HuH-7.5 (cell line): ENCODE results near the gene ARHGAP35.
"Not testable (repeated sequence)": the region's sequence is repeated elsewhere in the genome, so short reads cannot be mapped to it uniquely, and the experiment has no call there.

Experiments
- DNase-seq: peaks from one replicate; pipeline ENCODE4 v3.0.0; 2011; ENCODE audit warnings: low spot score

Gene ARHGAP35

DNA sequence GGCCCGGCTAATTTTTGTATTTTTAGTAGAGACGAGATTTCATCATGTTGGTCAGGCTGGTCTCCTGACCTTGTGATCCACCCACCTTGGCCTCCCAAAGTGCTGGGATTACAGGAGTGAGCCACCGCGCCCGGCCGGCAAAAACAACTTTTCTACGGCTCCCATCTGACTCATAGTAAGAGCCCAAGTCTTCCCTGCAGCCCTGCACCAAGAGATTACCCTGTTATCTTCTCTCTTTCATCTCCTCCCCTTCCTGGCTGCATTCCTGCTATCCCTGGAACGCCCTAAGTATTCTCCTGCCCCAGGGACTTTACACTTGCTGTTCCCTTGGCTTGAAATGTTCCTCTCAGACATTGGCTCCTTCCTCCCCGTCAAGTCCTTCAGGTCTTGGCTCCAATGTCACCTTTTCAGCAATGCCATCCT lies 16.7 kb upstream of the ARHGAP35 start:
- no peak for DNase-seq

- no peak for DNase-seq
Observed at GRCh38 chr19:46845959-46846459, 14.8 kb upstream of the ARHGAP35 start.

- no peak for DNase-seq
Observed at GRCh38 chr19:46847528-46847927, 13.3 kb upstream of the ARHGAP35 start.

- DNase-seq: no peak
Observed at GRCh38 chr19:46848389-46848788, 12.4 kb upstream of the ARHGAP35 start.

GRCh38 chr19:46849610-46850009 lies 11.2 kb upstream of the ARHGAP35 start:
- DNase-seq: no peak

GRCh38 chr19:46850228-46851203 lies 10.3 kb upstream of the ARHGAP35 start, which contains the start of gene AP2S1:
TSS of gene AP2S1 (minus strand) at chr19:46850846. CDS start at chr19:46850766, 80 bp downstream.
- peak; percentile 93 for DNase-seq

GRCh38 chr19:46852830-46853229 lies 8.0 kb upstream of the ARHGAP35 start:
- no peak for DNase-seq

DNA sequence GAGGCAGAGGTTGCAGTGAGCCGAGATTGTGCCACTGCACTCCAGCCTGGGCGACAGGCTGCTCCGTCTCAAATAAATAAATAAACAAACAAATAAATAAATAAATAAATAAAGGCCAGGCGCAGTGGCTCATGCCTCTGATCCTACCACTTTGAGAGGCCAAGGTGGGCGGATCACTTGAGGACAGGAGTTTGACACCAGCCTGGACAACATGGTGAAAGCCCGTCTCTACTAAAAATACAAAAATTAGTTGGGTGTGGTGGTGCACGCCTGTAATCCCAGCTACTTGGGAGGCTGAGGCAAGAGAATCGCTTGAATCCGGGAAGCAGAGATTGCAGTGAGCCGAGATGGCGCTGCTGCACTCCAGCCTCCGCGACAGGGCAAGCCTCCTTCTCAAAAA lies 6.1 kb upstream of the ARHGAP35 start:
- DNase-seq: not testable (repeated sequence)

DNA sequence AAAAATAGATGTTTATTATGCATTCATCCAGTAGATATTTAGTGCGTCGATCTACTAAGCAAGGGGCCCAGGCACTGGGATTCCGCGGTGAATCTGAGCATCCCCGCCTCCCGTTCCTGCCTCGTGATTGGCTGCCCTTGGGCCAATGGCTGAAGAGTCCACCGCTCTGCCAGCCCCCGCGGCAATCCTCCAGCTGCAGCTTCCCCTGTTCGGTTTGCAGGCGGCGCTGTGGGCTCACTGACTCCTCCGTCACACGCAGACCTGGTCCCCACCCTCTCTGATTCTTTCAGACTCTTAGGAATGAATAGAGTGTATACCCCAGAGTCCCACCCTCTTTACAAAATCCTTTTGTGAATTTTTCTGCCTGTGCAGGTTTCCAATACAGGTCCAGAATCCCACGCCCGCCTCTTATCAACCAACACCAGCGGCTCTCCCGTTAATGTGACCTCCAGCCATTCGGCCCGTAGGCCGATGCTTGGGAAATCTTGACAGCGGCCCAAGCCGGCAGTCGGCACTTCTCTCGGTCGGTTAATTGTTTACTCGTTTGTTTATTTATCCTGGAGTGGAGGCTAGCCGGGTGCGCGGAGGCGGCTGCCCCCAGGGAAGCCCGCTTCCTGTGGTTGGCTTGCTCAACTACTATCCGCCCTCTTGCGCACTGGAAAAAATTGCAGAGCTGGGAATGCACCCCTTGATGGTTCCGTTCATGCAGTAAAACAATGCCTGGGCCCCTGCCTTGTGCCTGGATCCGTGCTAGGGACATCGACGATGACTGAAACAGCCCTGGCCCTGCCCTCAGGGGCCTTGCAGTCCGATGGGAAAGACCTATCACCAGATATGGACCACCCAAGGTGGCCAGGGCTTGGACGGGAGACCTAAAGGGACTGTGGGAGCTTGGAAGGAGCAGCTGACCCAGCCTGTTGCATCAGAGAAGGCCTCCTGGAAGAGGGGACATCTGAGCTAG lies 4.5 kb upstream of the ARHGAP35 start:
- DNase-seq: peak; percentile 95

DNA sequence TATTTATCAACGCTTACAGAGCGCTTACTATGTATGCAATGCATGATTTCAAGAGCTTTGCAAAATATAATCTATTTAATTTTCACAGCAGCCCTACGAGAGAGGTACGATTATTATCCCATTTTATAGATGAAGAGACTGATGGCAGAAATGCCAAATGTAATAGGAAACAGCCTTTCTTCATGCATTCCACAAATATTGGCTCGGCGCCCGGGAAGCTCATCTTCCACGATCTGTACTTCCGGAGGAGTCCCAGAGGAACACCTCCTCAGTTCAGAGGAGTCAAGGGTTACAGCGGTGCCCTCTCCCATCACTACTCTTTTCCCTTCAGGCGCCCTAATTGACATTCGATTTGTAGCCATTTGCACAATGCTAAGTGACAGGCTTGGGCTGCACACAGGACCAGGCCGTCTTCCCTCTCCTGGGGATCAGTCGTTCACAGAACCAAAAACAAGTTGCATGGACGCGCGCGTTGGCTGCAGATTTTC lies 1.1 kb upstream of the ARHGAP35 start:
- DNase-seq: peak; percentile 67

DNA sequence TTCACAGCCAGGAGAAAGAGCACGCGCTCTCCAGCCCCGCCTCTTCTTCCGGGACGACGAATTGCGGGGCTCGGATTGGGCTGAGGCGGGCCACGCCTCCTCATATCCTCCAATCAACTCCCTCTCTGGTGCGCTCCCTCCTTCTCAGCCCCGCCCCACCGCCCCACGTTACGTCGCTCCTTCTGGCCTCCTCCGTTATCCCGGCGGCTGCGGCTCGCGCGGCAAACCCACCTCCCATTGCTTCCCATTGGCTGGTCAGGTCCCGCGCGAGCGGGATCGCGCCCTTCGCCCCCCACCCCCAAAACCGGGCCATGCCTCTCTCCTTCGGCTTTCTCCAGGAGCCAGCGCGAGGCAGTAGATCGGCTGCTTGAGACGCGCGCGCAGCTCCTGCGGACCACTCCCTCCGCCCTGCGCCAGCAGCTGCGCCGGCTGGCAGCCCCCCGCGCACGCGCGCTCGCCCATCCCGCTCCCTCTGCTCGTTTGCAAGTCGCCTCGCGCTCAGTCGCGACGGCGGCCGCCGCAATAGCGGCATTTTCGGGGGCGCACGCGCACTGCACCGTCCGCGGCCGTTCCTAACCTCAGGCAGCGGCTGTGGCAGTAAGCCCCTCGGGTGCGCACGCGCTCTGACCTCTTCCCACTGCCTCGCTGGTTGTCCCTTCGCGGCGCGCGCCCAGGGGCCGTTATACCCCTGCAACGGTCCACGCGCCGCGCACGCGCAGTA lies 512 bp upstream of the ARHGAP35 start:
- peak; percentile 91 for DNase-seq

DNA sequence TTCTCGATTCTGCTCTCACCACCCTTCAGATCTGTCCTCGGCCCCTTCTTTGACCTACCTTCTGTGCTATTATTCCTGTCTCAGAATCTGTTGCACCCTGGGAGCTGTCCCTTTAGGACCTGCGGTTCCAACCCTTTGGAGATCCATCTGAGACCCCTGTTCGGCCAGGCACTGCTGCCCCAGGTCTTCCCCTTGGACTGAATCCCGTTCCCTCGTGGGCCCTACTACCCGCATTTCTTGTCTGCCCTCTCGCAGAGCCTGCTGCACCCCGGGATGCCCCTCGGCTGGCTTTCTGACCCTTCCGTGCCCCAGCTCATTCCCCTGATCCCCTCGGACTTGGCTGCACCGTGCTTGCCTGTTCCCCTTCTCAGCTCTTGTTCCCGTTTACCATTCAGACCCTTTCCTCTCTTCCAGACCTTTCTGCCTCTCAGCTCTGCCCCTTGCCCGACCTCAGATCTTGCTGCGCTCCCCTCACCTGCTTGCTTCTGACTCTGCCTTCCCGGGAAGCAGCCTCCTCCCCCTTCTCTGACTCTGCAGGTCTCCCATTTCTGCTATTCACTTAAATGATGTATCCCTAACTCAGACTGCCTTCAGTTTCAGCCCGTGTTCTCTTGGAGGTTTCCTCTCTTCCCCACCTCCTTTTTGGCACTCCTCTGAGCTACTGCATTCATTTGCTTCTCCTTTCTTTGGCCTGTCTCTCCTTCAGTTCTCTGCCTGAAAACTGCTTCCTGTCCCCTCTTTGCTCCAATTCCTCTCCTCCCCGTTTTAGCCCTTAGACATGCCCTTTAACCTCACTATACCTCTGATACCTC lies 1.1 kb downstream of the ARHGAP35 start:
- DNase-seq: no peak

DNA sequence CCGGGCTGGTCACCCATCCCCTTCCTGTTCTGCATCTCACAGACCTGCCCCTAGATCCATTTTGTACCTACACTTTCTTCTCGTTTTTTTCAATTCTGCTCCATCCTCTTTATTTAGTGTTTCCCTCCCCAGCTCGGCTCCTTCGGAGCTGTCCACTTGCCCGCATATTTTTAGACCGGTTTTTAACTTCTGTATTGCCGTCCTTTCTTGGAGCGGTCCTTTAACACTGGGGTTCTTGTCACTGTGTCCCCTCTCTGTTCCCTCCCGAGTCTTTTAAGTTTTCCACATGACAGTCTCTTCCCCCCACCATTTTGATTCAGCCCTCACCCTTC lies 1.7 kb downstream of the ARHGAP35 start:
- no peak for DNase-seq

GRCh38 chr19:46862974-46863632 lies 2.3 kb downstream of the ARHGAP35 start:
- no peak for DNase-seq

DNA sequence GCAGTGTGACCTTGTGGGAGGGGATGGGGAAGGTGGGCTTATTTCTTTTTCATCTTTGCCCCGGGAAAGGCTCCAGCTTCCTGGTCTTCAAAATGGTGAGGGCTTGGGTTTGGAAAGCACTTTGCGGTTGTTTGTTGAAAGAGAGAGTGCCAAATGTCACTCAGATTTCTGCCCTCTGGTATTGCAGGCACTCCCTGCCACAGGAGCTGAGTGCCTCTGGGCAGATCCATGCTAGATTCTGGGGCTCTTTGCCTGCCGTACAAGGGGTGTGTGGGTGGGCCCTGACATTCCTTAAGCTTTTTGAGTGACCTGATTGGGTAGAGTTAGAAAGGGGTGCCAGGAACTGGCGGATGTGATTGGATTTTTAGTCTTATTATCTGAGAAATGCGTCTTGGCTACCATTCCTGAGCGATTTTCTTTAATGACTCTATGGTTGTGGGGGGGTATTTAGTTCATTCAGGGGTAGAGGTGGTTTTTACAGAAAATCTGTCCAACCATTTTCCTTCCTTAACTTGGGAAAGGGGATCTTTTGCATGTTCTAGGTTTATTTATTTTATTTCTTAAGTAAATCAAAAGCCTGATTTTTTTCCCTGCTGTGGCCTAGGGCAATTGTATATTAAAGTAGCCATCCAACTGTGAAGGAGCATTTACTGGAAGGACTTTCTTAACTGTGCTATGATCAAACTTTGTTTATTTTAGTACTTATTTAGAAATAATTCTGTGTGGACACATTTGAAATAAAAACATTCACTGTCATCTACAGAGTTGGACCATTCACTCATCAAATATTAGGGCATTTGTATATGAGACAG lies 3.2 kb downstream of the ARHGAP35 start:
- DNase-seq: peak; percentile 51

DNA sequence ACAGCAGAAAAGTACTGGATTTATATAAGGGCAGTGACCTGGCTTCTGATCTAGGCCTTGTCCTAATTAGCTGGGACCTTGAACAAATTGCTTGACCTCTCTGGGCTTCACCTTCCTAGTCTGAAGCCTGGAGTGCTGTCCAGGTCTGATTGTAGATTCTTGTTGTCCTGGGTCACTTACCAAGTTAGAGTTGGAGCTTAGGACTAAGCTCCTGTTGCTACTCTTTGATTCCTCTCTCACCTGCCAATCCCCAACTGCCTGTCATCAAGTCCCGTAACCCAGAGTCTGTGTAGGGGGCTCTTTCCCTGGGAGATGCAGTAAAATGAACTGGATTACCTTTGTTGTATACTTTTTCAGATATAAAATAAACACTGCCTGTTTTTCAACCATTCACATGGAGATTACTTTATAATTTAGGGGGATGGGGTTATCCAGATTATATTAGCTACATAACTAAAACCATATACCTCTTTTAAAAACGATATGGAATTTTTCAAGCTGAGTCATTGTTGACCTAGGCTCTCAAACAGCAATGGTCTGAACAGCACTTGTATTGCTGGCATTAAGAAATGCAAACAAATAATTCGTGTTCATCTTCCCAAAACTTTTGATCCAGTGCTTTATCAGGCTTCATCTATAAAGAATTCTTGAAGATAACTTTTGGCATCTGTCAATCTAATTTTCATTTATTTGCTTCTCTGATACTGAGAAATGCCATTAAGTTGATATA lies 5.8 kb downstream of the ARHGAP35 start:
- DNase-seq: no peak

- DNase-seq: no peak
Observed at GRCh38 chr19:46867170-46867569, 6.4 kb downstream of the ARHGAP35 start.

DNA sequence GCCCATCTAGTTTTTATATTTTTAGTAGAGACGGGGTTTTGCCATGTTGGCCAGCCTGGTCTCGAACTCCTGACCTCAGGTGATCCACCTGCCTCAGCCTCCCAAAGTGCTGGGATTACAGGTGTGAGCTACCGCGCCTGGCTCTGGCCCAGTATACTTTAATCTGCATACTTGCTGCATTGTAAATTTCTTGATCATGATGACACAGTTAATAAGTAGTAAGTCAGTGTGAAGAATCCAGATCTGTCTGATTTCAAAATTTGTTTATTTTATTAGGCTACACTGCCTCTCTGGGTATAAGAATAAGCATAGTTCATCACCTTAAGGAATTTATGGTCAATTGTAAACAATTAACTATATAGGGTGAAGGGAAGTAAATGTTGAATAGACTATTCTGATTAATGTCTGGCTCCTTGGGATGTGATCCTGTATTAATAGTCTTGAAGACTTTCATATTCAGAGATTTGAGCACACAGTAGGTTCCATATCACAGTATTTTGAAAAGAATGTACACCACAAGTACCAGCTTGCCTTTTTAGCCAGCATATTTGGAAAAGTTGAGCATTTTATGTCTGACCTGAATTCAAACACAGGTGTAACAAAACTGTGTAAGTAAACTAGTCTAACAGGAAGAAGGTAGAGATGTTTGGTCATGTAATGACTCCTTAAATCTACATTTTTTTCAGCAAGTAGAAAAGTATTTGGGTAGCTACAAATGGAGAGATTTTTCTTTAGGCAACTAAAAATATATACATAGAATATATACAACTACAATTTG lies 7.4 kb downstream of the ARHGAP35 start:
- no peak for DNase-seq
